GM12874 (cell line): ENCODE data around the gene SNU13.

Experiments used
- CTCF ChIP-seq: IDR thresholded peaks from 2 replicates; pipeline ENCODE4 v1.5.1; 2011; ENCODE audit warnings: low read depth, mild to moderate bottlenecking, control low read depth, low read length, moderate library complexity; ENCODE audit not compliant: insufficient read depth

The SNU13 gene

GRCh38 chr22:41625577-41625976 lies 63.1 kb downstream of the SNU13 start:
- TF ChIP-seq CTCF: no peak
